CD1c-positive myeloid dendritic cell (primary cell): Measurements from ENCODE around the gene MYH6.

Source experiments
- DNase-seq: peaks from one replicate; pipeline ENCODE4 v3.0.0-alpha.2; 2016; ENCODE audit errors: extremely low spot score

MYH6 gene

DNA sequence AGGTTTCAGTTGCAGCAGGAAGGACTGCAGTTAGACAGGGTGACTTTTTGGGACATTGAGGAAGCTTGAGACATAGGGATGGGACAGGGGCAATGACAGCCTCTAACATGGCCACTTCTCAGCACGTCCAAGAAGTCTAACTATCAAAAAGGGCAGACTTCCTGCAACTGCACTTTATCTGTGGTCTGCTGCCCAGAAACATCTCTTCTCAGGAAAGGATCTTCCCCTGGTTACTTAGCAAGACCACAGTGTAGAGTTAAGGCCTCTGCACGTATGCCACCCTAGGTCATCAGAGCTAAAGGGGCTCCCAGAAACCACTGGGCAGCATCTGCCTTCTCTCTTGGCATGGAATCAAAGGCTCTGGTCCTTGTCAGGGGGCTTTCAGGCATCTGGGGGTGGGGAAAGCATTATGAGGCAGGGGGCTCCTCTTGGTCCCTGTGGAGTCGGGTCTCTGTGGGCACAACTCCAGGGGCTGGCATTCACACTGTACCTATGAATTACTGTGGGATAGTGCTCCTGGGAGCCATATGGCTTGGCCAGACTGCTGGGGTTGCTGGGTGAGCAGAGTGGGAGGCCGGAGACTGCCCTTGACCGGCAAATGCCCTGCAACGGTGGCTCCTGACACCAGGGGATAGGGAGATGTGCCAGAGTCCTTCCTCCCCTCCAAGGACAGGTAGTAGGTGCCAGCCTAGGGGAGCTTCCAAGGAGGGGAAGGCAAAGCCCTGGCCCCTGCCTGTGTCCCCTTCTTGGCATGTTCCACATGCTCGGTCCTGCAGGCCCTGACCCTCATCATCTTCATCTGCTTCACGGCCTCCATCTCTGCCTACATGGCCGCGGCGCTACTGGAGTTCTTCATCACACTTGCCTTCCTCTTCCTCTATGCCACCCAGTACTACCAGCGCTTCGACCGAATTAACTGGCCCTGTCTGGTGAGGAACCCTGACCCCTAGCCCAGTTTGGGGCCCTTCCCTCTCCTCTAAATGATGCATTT, 30.2 kb downstream of the MYH6 start:
- DNase-seq: no peak

DNA sequence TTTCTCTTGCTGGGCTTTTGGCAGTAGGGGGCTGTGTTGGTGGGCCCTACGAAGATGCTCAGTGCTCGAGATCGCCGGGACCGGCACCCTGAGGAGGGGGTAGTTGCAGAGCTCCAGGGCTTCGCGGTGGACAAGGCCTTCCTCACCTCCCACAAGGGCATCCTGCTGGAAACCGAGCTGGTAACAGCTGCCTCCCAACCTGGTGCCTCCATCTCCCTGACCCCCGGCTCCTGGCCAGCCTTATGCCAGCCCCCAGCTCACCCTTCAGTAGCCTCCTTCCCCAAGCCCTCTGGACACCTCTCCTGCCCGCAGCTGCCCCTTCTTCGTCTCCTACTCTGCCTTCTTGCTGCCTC, 30.9 kb downstream of the MYH6 start:
- DNase-seq: no peak

DNA sequence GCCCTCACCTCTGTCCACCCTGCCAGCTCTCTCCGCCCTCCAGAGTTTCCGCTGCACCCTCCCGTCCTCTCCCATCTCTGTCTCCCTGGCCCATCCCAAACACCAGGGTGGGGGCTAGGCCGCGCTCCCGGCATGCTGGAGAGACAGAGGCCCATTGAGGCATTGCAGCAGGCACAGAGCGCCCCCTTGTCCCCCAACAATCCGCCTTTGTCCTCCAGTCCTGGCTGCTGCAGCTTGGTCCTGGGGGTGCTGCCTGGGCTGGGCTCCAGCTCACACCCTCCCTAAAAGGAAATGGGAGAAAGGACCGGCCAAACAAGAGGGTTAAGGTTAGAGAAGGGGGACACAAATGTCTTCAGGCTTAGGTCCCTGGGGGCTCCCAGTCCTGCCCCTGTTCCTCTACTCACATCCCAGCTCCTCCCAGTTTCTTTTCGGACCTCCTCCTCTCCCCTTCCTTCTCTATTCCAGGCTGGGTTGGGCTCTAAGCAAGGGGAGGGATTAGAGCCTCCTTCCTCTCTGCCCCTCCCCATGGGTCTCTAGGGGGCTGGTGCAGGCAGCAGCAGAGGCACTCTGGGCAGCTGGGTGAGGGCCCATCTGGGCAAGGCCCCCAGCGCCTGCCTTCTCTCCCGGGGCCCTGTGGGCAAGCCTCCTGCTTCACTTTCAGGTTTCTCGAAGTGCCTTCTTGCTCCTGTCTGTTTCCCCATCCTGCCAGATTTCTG, 31.4 kb downstream of the MYH6 start, which contains the start of gene CMTM5:
TSS of gene CMTM5 (plus strand) at position 565 of the 716 bp plus-strand sequence. CDS start 206 bp downstream, outside the sequence.
- no peak for DNase-seq

DNA sequence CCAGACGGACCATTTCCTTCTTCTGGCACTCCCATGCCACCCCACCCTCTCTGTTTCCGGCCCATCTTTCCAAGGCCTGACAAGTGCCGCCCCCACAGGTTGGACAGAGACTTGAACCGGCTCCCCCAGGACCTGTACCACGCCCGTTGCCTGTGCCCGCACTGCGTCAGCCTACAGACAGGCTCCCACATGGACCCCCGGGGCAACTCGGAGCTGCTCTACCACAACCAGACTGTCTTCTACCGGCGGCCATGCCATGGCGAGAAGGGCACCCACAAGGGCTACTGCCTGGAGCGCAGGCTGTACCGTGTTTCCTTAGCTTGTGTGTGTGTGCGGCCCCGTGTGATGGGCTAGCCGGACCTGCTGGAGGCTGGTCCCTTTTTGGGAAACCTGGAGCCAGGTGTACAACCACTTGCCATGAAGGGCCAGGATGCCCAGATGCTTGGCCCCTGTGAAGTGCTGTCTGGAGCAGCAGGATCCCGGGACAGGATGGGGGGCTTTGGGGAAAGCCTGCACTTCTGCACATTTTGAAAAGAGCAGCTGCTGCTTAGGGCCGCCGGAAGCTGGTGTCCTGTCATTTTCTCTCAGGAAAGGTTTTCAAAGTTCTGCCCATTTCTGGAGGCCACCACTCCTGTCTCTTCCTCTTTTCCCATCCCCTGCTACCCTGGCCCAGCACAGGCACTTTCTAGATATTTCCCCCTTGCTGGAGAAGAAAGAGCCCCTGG, 32.4 kb downstream of the MYH6 start:
- no peak for DNase-seq

DNA sequence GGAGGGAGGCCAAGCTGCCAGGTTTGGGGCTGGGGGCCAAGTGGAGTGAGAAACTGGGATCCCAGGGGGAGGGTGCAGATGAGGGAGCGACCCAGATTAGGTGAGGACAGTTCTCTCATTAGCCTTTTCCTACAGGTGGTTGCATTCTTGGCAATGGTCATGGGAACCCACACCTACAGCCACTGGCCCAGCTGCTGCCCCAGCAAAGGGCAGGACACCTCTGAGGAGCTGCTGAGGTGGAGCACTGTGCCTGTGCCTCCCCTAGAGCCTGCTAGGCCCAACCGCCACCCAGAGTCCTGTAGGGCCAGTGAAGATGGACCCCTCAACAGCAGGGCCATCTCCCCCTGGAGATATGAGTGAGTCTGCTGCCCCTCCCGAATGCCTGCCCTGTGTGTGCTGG, 35.0 kb downstream of the MYH6 start:
- DNase-seq: no peak

DNA sequence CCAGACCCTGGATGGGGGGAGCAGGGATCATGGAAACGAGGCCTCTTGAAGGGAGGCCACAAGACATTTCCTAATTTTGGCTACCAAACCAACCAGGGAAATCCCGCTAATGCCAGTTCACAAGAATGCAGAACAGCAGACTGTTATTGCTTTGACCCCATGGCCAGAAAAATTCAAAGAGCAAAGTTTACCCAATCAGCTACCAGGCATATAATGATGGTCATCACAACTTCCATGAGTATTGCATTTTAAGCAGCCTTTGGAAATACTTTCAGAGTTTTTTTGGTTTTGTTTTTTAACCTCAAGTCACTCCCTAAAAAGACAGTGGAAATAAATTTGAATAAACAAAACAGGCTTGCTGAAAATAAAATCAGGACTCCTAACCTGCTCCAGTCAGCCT, 35.6 kb downstream of the MYH6 start, which contains the start of gene IL25:
TSS of gene IL25 (plus strand) at position 301 of the 400 bp plus-strand sequence.
- DNase-seq: no peak

DNA sequence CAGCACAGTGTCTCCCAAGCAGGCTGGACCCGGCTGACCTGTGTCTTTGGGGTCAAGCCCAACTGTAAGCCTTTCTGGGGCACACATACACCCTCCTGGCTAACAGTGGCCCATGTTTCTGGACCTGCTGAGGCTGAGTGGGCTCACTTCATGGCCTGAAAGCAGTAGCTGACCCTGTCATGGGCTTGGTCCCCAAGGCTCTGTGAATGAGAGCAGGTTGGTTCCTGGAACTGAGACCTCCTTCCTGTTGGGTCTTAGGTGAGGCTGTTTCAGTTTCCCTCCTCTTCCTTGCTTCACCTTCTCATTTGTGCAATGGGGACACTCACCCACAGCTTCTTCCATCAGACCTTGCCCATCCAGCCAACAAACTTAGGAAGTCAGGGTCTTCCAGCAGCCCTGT, 36.2 kb downstream of the MYH6 start:
- no peak for DNase-seq

DNA sequence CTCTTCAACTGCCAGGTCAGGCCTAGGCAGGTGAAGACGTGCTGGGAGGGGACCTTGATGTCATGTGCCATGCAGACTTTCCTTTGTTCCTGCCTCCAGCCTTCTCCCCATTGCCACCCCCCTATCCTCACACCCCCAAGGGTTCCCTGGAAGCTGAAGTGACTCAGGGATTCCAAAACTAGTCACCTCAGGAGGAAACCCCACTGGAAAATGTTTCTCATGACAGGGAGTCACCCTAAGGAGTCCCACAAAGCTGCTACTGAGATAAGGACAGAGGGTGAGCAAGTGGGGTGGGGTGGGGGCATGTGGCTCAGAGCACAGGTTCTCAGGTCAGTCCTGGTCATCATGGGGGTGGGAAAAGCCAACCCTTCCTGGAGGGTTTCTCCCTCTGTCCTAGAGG, 37.9 kb downstream of the MYH6 start:
- DNase-seq: no peak

DNA sequence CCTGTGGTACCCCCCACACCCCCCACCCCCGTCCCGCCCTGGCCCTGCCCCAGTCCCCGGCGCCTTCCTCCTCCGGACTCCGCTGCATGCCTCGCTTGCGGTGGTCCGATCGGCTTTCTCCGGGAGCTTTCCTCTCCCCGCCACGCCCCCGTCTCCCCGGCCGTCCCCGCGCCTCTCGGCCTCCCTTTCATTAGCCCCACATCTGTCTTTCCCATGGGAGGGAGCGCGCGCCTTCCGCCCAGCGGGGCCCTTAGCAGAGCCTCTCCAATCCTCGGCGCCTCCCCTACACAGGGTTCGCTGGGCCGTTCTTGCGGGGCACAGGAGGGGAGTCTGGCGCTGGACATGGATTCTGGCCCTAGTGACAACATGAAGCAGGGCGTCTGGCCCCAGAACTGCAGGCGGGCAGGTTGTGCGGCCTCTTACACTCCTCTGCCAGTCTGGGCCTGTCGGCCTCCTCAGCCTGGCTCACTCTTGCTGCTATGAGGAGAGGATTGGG, 41.6 kb downstream of the MYH6 start:
- DNase-seq: no peak

DNA sequence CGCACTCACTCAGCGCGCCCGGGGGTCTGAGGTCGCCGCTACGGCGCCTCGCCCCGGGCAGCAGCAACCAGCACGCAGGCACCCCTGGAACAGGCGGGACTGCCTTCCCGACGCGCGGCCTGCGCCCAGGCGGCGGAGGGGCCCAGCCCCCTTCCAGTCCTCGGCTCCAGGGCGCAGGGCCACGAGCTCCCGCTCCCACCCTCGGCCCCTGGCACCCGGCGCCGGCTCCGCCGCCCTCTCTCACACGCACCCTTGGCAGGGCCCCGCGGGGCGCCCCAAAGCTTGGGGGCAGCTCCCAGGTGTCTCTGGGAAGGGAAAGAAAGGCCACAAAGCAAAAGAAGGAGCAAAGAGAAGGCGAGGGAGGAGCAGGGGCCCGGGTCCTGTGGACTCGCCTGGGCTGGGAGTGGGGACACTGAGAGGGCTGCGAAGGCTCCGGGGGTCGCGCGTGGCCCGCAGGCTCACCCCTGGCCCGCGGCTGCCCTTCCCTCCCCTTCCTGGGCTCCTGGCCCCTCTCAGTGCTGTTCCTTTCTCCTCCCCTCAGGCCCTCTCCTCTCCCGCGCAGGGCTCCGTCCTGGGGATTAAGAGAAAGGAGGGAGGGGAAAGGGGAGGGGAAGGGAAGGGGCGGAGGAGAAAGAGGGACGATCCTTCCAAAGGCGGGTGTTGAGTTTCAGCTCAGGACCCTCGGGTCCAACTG, 42.2 kb downstream of the MYH6 start:
- DNase-seq: no peak

DNA sequence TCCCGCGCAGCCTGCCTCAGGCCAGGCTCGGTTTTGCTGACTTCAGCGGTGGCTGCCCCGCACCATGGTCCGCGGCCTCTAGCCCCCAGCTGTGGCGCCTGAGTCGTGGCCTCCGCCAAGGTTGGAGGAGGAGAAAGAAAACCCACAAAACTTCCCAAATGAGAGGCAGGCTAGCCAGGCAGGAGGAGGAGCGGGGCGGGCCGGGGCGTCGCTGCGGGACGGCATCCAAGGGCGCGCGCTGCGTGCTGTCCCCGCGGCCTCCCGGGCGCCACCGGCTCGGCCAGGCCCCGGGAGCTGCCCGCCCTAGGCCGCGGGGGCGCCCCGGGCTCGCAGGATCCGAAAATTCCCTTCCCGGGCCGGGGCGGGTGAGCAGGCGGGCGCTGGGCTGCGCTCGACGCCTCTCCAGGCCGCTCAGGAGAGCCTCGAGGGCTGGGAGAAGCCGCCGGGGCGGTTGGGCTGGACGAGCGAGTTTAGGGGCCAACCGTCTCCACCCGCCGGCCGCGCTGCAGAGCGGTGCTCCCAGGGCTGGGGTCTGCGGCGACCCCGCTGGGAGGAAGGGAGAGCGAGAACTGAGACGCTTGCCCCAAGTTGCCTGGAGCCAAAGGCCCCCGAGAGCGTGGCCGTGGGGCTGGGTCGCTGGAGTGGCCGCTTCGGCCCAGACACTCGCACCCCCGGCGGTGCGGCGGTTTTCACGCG, 42.9 kb downstream of the MYH6 start, which contains the start of gene EFS:
TSS of gene EFS (minus strand) at position 137 of the 696 bp plus-strand sequence. CDS start 147 bp downstream, outside the sequence.
- no peak for DNase-seq

DNA sequence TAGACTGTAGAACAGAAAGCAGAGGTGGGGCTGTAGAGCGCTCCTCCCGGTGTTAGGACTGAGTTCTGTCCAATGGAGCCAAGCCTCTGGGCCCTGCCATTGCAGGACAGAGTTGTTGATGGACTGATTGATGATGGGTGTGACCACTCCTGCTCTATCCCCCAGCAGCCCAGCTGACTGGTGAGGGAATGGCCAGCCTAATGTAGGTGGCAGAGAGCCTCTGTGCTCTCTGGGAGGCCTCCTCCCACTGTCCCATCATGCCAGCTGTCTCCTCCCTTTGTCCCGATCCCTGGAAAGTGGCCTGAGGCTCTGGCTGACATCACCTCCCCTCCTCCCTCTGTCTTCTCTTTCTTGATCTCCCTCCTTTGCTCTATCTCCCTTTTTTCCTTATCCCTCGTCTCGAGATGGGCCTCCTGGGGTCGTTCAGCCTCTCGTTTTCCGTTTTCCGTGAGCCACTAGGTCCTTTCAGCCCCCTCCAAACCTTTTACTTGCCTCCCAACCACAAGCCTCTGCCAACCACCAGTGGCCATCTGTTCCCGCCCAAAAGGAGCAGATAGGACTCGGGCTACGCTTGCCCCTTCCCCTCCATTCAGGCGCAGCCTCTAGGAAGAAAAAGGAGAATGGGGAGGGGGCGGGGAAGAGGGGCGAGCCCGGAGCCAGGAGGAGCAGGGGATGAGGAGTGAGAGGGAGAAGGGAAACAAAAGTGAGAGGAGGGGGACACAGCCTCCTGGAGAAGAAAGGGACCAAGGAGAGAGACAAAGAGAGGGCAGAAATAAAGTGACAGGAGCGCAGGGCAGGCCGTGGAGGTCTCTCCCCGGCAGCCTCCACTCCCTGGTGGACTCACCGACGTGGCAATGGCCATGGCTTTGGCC, 43.7 kb downstream of the MYH6 start:
- no peak for DNase-seq

DNA sequence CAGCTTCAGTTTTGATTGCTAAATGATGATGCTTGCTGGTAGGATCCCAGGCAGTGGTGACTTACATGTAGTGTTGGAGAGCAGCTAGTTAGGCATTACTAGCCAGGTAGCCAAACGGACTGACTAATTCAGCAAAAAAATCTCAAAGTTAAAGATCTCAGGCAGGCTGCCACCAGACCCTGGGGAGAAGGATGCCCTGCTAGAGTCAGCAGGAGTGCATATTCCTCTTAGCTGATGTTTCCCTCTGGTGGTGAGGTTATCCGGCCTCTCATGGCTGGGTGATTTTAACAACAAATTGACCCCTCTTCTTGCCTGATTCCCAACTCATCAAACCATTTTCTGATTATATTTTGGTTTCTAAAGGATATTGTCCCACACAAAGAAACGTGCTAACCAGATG, 45.9 kb downstream of the MYH6 start:
- DNase-seq: no peak

DNA sequence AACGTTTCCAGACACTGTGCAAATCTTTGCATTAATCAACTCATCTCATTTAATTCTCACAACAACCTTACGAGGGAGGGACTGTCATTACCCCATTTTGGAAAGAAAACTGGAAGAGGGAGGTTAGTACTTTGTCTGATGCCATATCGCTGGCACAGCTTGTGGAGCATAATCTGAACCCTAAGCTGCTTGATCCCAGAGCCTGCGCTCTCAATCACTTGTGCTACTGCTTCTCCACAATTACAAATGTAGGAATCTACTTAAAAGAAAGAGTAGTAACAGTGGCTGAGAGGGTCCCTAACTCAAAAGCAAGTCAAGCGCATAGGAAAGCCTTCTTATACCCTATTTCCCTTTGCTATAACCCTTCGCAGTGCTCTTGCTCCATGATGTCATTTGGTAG, 46.3 kb downstream of the MYH6 start:
- DNase-seq: no peak

DNA sequence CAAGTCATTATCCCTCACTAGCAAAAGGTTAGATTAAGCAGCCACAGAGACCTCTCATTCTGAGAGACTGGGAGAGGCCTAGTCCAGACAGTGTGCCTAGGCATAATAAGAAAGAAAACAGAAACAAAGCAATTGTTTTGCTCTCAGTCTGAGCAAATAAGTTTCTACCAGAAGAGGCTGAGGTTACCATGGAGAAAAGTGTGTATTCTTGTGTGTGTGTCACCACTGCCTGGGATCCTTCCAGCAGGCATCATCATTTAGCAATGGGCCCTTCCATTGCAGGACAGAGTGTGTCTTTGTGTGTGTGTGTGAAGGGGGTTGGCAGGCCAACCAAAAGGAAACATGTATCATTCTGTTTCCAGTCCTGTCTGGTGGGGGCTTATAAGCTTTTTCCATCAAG, 46.8 kb downstream of the MYH6 start:
- DNase-seq: no peak

DNA sequence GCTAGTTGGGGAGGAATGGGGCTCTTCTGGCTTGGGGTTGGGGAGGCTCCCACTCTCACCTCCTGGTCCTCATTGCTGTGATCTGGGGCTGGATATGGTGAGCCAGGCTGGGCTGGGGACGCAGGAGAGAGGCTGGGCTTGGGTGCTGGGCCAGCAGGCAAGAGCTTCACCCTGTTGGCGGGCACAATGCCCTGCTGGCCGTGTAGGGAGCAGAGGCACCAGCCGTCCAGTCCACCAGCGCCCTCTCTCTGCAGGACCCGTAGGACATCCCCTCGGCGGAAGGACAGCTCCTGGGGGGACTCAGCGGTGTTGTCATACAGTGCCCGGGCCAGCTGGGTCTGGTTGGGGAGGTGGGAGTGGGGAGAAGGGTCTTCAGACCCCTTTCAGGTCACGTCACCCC, 47.6 kb downstream of the MYH6 start:
- no peak for DNase-seq

DNA sequence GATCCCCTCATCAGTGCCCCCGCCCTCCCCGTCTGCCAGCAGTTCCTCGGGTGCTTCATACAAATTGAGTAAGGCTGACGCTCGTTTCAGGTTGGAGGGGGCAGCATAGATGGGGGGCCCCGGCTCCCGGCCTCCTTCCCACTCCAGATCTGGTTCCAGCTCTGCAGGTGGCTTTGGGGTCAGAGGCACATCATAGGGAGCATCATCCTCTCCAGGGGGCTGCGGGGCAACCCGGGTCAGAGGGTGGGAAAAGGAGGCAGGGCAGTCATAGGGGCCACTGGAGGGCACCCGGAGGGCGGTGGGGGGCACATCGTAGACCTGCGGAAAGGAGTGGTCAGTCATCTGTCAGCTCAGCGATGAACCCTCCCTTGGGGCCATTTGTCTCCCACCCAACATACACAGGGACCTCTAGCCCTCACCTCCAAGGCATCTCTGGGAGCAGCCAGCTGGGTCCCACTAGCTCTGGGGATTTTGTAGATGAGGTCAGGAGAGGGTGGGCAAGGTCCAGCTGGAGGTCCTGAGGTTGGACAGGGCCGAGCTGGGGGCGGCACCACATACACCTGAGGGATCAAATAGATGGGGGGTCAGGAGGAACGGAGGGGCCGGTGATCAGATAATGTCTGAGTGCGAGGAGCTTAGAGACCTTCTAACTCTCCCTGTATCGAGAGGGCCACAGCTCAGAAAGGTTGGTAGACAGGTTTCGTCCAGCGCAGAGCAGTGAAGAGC, 48.2 kb downstream of the MYH6 start:
- DNase-seq: no peak

DNA sequence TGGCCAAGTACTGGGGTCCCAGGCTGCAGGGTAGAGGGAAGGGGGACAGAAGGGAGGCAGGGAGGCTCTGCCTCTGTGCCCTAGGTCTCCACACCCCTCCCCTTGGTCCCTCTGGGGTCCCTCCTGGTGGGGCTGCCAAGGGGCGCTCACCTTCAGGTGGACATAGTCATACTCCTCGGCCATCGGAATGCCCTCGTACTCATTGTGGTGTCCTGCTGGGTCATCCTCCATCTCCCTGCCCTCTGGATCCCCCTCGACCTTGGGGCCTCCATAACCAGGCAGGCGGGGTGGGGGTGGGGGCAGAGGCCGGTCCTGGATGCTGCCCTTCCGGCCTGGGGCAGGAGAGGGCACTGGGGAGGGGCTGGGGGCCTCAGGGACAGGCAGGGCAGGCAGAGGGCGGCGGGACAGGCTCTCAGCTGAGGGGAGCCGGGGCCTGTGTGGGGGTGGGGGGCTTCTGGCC, 48.9 kb downstream of the MYH6 start:
- no peak for DNase-seq
